NCI-H774 (cell line): ENCODE data around the gene KLHL29.
"Not testable (repeated sequence)": the region's sequence is repeated elsewhere in the genome, so short reads cannot be mapped to it uniquely, and the experiment has no call there.

Experiments
- DNase-seq: peaks from one replicate; lab custom pipeline; 2025; lab: John Stamatoyannopoulos, UW

KLHL29 gene

GRCh38 chr2:23373666-23374065 lies 11.3 kb upstream of the KLHL29 start:
- no peak for DNase-seq

- no peak for DNase-seq
Observed at GRCh38 chr2:23375448-23375847, 9.5 kb upstream of the KLHL29 start.

- DNase-seq = no peak
Observed at GRCh38 chr2:23376075-23376474, 8.9 kb upstream of the KLHL29 start.

- DNase-seq = no peak
Observed at GRCh38 chr2:23376972-23377371, 8.0 kb upstream of the KLHL29 start.

GRCh38 chr2:23377771-23378170 lies 7.2 kb upstream of the KLHL29 start:
- DNase-seq = no peak

GRCh38 chr2:23378496-23378895 lies 6.5 kb upstream of the KLHL29 start:
- no peak for DNase-seq

GRCh38 chr2:23379220-23379695 lies 5.7 kb upstream of the KLHL29 start:
- no peak for DNase-seq

GRCh38 chr2:23380562-23381065 lies 4.4 kb upstream of the KLHL29 start:
- DNase-seq = peak; percentile 39

GRCh38 chr2:23381084-23381483 lies 3.9 kb upstream of the KLHL29 start:
- DNase-seq = peak; percentile 79

- no peak for DNase-seq
Observed at GRCh38 chr2:23381485-23381884, 3.5 kb upstream of the KLHL29 start.

GRCh38 chr2:23383100-23383499 lies 1.9 kb upstream of the KLHL29 start:
- no peak for DNase-seq

GRCh38 chr2:23385351-23385747 lies 370 bp downstream of the KLHL29 start:
- DNase-seq = no peak

GRCh38 chr2:23385748-23386338 lies 864 bp downstream of the KLHL29 start:
- no peak for DNase-seq

- no peak for DNase-seq
Observed at GRCh38 chr2:23386339-23387220, 1.6 kb downstream of the KLHL29 start.

- no peak for DNase-seq
Observed at GRCh38 chr2:23387221-23387550, 2.2 kb downstream of the KLHL29 start.

- DNase-seq = no peak
Observed at GRCh38 chr2:23387845-23388244, 2.9 kb downstream of the KLHL29 start.

GRCh38 chr2:23388294-23388693 lies 3.3 kb downstream of the KLHL29 start:
- DNase-seq = no peak

GRCh38 chr2:23388756-23389514 lies 4.0 kb downstream of the KLHL29 start:
- DNase-seq = no peak

- DNase-seq = no peak
Observed at GRCh38 chr2:23390152-23390551, 5.2 kb downstream of the KLHL29 start.

GRCh38 chr2:23391237-23391736 lies 6.3 kb downstream of the KLHL29 start:
- DNase-seq = not testable (repeated sequence)

- no peak for DNase-seq
Observed at GRCh38 chr2:23393722-23394121, 8.7 kb downstream of the KLHL29 start.

- no peak for DNase-seq
Observed at GRCh38 chr2:23394700-23395099, 9.7 kb downstream of the KLHL29 start.
